Heart right ventricle (tissue), 16 donors: Measurements from ENCODE around the gene CEP104. TPM values are rescaled to one million over a fixed set of nuclear protein-coding genes. Genes with fewer than 3 reads are reported as not detected.

Experiments
- ATAC-seq, 8 donors: fragments of 200-7000 bp; cut with Tn5 transposase; one replicate each; pipeline ENCODE4 v1.9.1; 2020; ENCODE audit warnings: mild to moderate bottlenecking in 8 of 8, moderate library complexity in 8 of 8, moderate number of reproducible peaks in 1 of 8
- DNase-seq, 2 donors: peaks; one replicate each; pipeline ENCODE4 v3.0.0-alpha.2; 2020
- H3K27ac ChIP-seq, 10 donors: fragments of 200-600 bp; sonication (generic) in 2 of 10; one replicate each; pipeline versions ENCODE4 v1.5.0 to v1.8.0; 2020 to 2022; ENCODE audit warnings: mild to moderate bottlenecking in 3 of 10
- H3K27me3 ChIP-seq, 7 donors: fragments of 200-600 bp; one replicate each; pipeline ENCODE4 v1.8.0; 2021 to 2022; ENCODE audit warnings: mild to moderate bottlenecking in 2 of 7
- H3K36me3 ChIP-seq, 9 donors: fragments of 200-600 bp; sonication (generic) in 1 of 9; one replicate each; pipeline versions ENCODE4 v1.5.0 to v1.8.0; 2020 to 2022; ENCODE audit warnings: mild to moderate bottlenecking in 2 of 9
- H3K4me1 ChIP-seq, 9 donors: fragments of 200-600 bp; sonication (generic) in 1 of 9; one replicate each; pipeline versions ENCODE4 v1.5.0 to v1.8.0; 2020 to 2022; ENCODE audit warnings: mild to moderate bottlenecking in 4 of 9
- H3K4me3 ChIP-seq, 10 donors: fragments of 200-600 bp; sonication (generic) in 2 of 10; one replicate each; pipeline versions ENCODE4 v1.5.0 to v1.8.0; 2020 to 2022; ENCODE audit warnings: mild to moderate bottlenecking in 7 of 10, moderate library complexity in 2 of 10
- H3K9me3 ChIP-seq, 11 donors: fragments of 200-600 bp in 10 of 11; sonication (generic) in 2 of 11; one replicate each; pipeline versions ENCODE4 v1.5.0 to v1.8.0; 2013 to 2022; ENCODE audit warnings: mild to moderate bottlenecking in 2 of 11, control low read depth in 1 of 11, moderate library complexity in 1 of 11
- WGBS, 2 donors: extraction: QIAGEN DNeasy Blood & Tissue Kit; methylation state at CpG; one replicate each; pipeline ENCODE4 v1.1.7; 2013; ENCODE audit warnings: inconsistent platforms in 1 of 2; 5-methylcytosine and 5-hydroxymethylcytosine counted together
- intact Hi-C, 10 donors: fragments of 100-400 bp; cut with DNase I; formaldehyde crosslinking; loops; one replicate each; pipeline versions ENCODE4 v1.11.1 to v1.14.2; 2022
- polyA plus RNA-seq, 2 donors: library from polyadenylated mRNA; stranded (reverse); fragments of 200-250 nt; gene quantifications; one replicate each; pipeline ENCODE4 v1.2.3, GENCODE V29; 2013
- total RNA-seq, 10 donors: library from RNA; stranded (reverse); fragmentation: NEBNext Ultra II Directional in 3 of 10; extraction: Animal tissue kit (Norgen Biotek cat#: 25700) in 3 of 10; gene quantifications; one replicate each; pipeline versions ENCODE4 v1.2.1 to v1.2.4, GENCODE V29; 2021 to 2023
- TF ChIP-seq, protein P1 (sequence below), 9 donors: fragments of 200-600 bp; sonication (generic) in 2 of 9; IDR thresholded peaks; one replicate each; pipeline versions ENCODE4 v1.5.0 to v1.8.0; 2021 to 2022; ENCODE audit warnings: antibody characterized with exemption in 9 of 9, mild to moderate bottlenecking in 5 of 9, moderate library complexity in 1 of 9
- donor health status: Arrhythmogenic right ventricular cardiomyopathy.
- donor health status: ischemic (EF 13 %, LVEDD 7.1; RV severe dilation, severe dysfunction).
- donor health status: healthy with polysubstance abuse.
- donor health status: DM: no; HTN: yes; CAD: no.
- donor health status: DM: no; HTN: no; CAD: no.
- donor health status: ischemic (EF 25% LVEDD 6.9; RV normal size, moderate dysfunction).
- donor health status: ischemic (EF 25% LVEDD 5.7; RV mildly dilated, moderate dysfunction).
- donor health status: healthy.
- donor health status: DM: yes; HTN: yes; CAD: no.
- donor health status: Ischemic cardiomyopathy.
- donor health status: ischemic (EF 35%, LVEDD 5.7; RV mildly dilated, moderate dysfunction).
- donor health status: nonischemic (EF 11% LVEDD 7.7; RV severe dilation, severe dysfunction).
- donor health status: DM: yes; HTN: yes; CAD: no.
- donor health status: PGD.
- donor health status: ischemic (EF 29% LVEDD 5.4; RV normal size, mild dysfunction).
- donor health status: nonischemic (EF 23%, LVEDD 6.1; RV moderate dilation, normal function).

The CEP104 gene
- total and polyA plus RNA-seq, 12 donors: 4.9 to 42.9 (median 27.2) TPM

DNA sequence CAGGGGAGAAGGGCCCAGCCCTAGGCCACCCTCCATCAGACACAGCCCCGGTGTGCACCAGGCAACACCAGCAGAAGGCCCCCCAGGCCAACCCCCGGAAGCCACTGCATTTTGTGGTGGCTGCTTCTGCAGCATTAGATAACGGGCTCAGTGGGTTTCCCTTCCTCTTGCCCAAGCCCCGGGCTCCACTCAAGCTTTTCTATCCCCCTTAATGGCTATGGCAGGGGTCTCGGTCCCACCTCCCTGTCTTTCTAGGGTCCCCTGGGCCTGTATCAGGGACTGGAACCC lies 24.1 kb upstream of the CEP104 start:
- Histone ChIP-seq H3K36me3 (peaks cover 0 to 75% (median 49%) of the 10 kb centered on the region in 9 donors), H3K4me3 (no peak overlapping the region), H3K9me3 (peaks cover 0 to 17% (median 8%) of the 10 kb centered on the region in 11 donors), H3K27me3 (no peaks in the 10 kb centered on the region), H3K27ac (no peak overlapping the region), H3K4me1 (no peaks in the 10 kb centered on the region)
- 91 to 97% methylated on average over 5 of the region's 5 CpGs for WGBS, 2 donors
- DNase-seq (no peak), ATAC-seq (no peak)
- TF ChIP-seq, protein P1, sequence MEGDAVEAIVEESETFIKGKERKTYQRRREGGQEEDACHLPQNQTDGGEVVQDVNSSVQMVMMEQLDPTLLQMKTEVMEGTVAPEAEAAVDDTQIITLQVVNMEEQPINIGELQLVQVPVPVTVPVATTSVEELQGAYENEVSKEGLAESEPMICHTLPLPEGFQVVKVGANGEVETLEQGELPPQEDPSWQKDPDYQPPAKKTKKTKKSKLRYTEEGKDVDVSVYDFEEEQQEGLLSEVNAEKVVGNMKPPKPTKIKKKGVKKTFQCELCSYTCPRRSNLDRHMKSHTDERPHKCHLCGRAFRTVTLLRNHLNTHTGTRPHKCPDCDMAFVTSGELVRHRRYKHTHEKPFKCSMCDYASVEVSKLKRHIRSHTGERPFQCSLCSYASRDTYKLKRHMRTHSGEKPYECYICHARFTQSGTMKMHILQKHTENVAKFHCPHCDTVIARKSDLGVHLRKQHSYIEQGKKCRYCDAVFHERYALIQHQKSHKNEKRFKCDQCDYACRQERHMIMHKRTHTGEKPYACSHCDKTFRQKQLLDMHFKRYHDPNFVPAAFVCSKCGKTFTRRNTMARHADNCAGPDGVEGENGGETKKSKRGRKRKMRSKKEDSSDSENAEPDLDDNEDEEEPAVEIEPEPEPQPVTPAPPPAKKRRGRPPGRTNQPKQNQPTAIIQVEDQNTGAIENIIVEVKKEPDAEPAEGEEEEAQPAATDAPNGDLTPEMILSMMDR (IDR thresholded peaks at IDR 0.05): no peak
- intact Hi-C loops: no loop called here

- Histone ChIP-seq H3K27me3 (no peaks in the 10 kb centered on the region), H3K4me3 (no peak overlapping the region), H3K36me3 (peaks cover 0 to 75% (median 47%) of the 10 kb centered on the region in 9 donors), H3K4me1 (no peaks in the 10 kb centered on the region), H3K9me3 (peaks cover 0 to 17% (median 8%) of the 10 kb centered on the region in 11 donors), H3K27ac (no peak overlapping the region)
- intact Hi-C loops: no loop called here
- DNase-seq (no peak), ATAC-seq (peak in 1 of 8 donors; percentile 43)
- TF ChIP-seq, protein P1 (IDR thresholded peaks at IDR 0.05): no peak
- WGBS, 2 donors: 92 to 94% methylated on average over 20 of the region's 20 CpGs
These were observed 23.6 kb upstream of the CEP104 start for GRCh38 chr1:3880429-3881192.

GRCh38 chr1:3879787-3880428 lies 22.9 kb upstream of the CEP104 start:
- WGBS, 2 donors: 81 to 85% methylated on average over 9 of the region's 9 CpGs
- H3K4me1 ChIP-seq: no peaks in the 10 kb centered on the region
- intact Hi-C loops: no loop called here
- no peak overlapping the region for H3K4me3 ChIP-seq
- no peaks in the 10 kb centered on the region for H3K27me3 ChIP-seq
- no peak for ATAC-seq
- peaks cover 0 to 76% (median 53%) of the 10 kb centered on the region in 9 donors for H3K36me3 ChIP-seq
- peaks cover 0 to 17% (median 8%) of the 10 kb centered on the region in 11 donors for H3K9me3 ChIP-seq
- TF ChIP-seq, protein P1 (IDR thresholded peaks at IDR 0.05): no peak
- no peak for DNase-seq
- no peak overlapping the region for H3K27ac ChIP-seq

GRCh38 chr1:3879099-3879498 lies 22.1 kb upstream of the CEP104 start:
- H3K36me3 ChIP-seq: peaks cover 0 to 72% (median 56%) of the 10 kb centered on the region in 9 donors
- WGBS, 2 donors: 98% methylated on average over 7 of the region's 7 CpGs
- ATAC-seq (no peak), DNase-seq (no peak)
- no peaks in the 10 kb centered on the region for H3K4me1 ChIP-seq
- H3K9me3 ChIP-seq: peaks cover 0 to 17% (median 8%) of the 10 kb centered on the region in 11 donors
- no peak overlapping the region for H3K4me3 ChIP-seq
- no peak overlapping the region for H3K27ac ChIP-seq
- TF ChIP-seq, protein P1 (IDR thresholded peaks at IDR 0.05): no peak
- intact Hi-C loops: no loop called here
- H3K27me3 ChIP-seq: no peaks in the 10 kb centered on the region
